Measurements from ENCODE around the gene NUP93.
"Not testable (repeated sequence)": the region's sequence is repeated elsewhere in the genome, so short reads cannot be mapped to it uniquely, and the experiment has no call there.

Gene NUP93

GRCh38 chr16:56849690-56850680 lies 120.1 kb downstream of the NUP93 start:
- DNase-seq (ENCODE audit: low spot score) = no peak

GRCh38 chr16:56851671-56852400 lies 121.9 kb downstream of the NUP93 start:
- DNase-seq (ENCODE audit: low spot score) = peak; percentile 22

- DNase-seq (ENCODE audit: low spot score) = no peak
Measured at GRCh38 chr16:56852401-56852730, 122.4 kb downstream of the NUP93 start.

GRCh38 chr16:56852968-56853367 lies 123.0 kb downstream of the NUP93 start:
- DNase-seq (ENCODE audit: low spot score) = no peak

GRCh38 chr16:56855201-56855600 lies 125.3 kb downstream of the NUP93 start:
- no peak for DNase-seq (ENCODE audit: low spot score)

- no peak for DNase-seq (ENCODE audit: low spot score)
Measured at GRCh38 chr16:56855946-56856345, 126.0 kb downstream of the NUP93 start.

- DNase-seq (ENCODE audit: low spot score) = no peak
Measured at GRCh38 chr16:56856876-56857447, 127.0 kb downstream of the NUP93 start.

- DNase-seq (ENCODE audit: low spot score) = no peak
Measured at GRCh38 chr16:56858374-56858773, 128.4 kb downstream of the NUP93 start.

- no peak for DNase-seq (ENCODE audit: low spot score)
Measured at GRCh38 chr16:56859636-56860035, 129.7 kb downstream of the NUP93 start.

- DNase-seq (ENCODE audit: low spot score) = no peak
Measured at GRCh38 chr16:56860226-56861020, 130.5 kb downstream of the NUP93 start.

- no peak for DNase-seq (ENCODE audit: low spot score)
Measured at GRCh38 chr16:56861092-56861610, 131.2 kb downstream of the NUP93 start.

- DNase-seq (ENCODE audit: low spot score) = no peak
Measured at GRCh38 chr16:56861756-56862155, 131.8 kb downstream of the NUP93 start.

GRCh38 chr16:56862776-56863175 lies 132.8 kb downstream of the NUP93 start:
- DNase-seq (ENCODE audit: low spot score) = no peak

- DNase-seq (ENCODE audit: low spot score) = no peak
Measured at GRCh38 chr16:56864960-56865359, 135.0 kb downstream of the NUP93 start, which contains the start of gene SLC12A3. Gene SLC12A3, plus strand, starts transcription at chr16:56865207. Its CDS starts 29 bp downstream, at chr16:56865236.

GRCh38 chr16:56865394-56866062 lies 135.6 kb downstream of the NUP93 start:
- DNase-seq (ENCODE audit: low spot score) = no peak

- DNase-seq (ENCODE audit: low spot score) = peak; percentile 70
Measured at GRCh38 chr16:56866955-56867830, 137.3 kb downstream of the NUP93 start.

GRCh38 chr16:56868175-56868574 lies 138.2 kb downstream of the NUP93 start:
- no peak for DNase-seq (ENCODE audit: low spot score)

GRCh38 chr16:56868766-56869165 lies 138.8 kb downstream of the NUP93 start:
- not testable (repeated sequence) for DNase-seq (ENCODE audit: low spot score)

GRCh38 chr16:56869513-56870275 lies 139.8 kb downstream of the NUP93 start:
- DNase-seq (ENCODE audit: low spot score) = peak; percentile 13

All from AG08395 (cell line).